NCI-H128 (cell line): ENCODE data around the gene LGALS9.

Experiments used
- DNase-seq: peaks from one replicate; lab custom pipeline; 2025; ENCODE audit not compliant: unreplicated experiment; lab: John Stamatoyannopoulos, UW

Gene LGALS9

GRCh38 chr17:27630607-27631410 lies at the start of gene LGALS9:
LGALS9 (plus strand) TSS chr17:27631188; CDS start chr17:27631266, 78 bp downstream.
- DNase-seq, result no peak

DNA sequence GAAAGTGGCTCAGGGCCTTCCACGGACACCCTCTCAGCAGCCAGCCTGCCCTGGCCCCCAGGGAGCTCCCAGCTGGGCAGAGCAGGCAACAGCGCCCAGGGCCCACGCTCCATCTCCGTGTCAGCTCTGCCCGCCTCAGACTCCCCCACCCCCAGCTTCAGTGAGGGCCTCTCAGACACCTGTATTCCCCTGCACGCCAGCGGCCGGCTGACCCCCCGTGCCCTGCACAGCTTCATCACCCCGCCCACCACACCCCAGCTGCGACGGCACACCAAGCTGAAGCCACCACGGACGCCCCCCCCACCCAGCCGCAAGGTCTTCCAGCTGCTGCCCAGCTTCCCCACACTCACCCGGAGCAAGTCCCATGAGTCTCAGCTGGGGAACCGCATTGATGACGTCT lies 48.3 kb upstream of the LGALS9 start:
- no peak for DNase-seq

GRCh38 chr17:27585153-27585681 lies 45.8 kb upstream of the LGALS9 start:
- DNase-seq, result no peak

- DNase-seq, result no peak
Measured at GRCh38 chr17:27585792-27586191, 45.2 kb upstream of the LGALS9 start.

DNA sequence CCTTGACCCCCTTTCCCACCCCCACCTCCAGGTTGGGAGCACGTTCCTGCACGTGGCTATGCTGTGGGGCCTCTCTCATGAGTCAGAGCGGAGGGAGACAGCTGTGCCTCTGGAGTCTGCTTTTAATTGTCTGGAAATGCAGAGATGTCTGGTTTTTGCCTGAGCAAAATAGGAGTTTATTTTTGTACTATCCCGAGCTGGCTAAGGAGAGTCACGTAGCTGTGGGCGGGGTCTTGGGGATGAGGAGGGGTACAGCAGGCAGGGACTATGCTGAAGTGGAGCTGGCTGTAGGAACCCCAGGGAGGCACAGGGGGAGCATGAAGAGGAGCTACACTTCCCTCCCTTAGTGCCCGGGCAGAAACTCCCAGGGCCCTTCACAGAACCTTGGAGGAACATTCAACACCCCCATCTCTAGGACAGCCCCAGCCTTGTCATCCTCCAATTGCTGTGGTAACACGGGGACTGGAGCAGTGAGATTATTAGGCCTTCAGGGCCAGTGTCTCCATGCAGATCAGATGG lies 44.7 kb upstream of the LGALS9 start:
- no peak for DNase-seq

- no peak for DNase-seq
Measured at GRCh38 chr17:27588354-27588753, 42.6 kb upstream of the LGALS9 start.

GRCh38 chr17:27590864-27591263 lies 40.1 kb upstream of the LGALS9 start:
- DNase-seq, result no peak

- no peak for DNase-seq
Measured at GRCh38 chr17:27591986-27592385, 39.0 kb upstream of the LGALS9 start.

- DNase-seq, result no peak
Measured at GRCh38 chr17:27593232-27593856, 37.6 kb upstream of the LGALS9 start.

GRCh38 chr17:27593857-27594255 lies 37.1 kb upstream of the LGALS9 start:
- no peak for DNase-seq

GRCh38 chr17:27595208-27595607 lies 35.8 kb upstream of the LGALS9 start:
- no peak for DNase-seq

DNA sequence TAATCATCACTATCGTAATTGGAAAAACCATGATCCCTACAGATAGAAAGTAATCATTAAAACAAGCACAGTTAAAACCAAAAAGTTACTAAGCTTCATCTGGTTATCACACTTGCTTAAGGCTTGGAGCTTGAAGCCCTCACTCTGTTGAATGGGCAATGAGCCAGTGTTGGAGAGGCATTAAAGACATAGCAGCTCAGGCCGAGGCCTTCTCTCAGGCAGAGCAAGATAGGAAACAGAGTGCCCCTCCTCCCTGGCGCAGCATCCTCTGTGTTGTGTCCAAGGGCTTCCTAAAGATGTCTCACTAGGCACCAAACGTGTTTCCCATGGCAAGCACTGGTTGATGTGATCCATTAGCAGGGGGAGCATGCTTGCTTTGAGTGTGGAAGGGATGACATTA lies 34.9 kb upstream of the LGALS9 start:
- DNase-seq, result no peak

DNA sequence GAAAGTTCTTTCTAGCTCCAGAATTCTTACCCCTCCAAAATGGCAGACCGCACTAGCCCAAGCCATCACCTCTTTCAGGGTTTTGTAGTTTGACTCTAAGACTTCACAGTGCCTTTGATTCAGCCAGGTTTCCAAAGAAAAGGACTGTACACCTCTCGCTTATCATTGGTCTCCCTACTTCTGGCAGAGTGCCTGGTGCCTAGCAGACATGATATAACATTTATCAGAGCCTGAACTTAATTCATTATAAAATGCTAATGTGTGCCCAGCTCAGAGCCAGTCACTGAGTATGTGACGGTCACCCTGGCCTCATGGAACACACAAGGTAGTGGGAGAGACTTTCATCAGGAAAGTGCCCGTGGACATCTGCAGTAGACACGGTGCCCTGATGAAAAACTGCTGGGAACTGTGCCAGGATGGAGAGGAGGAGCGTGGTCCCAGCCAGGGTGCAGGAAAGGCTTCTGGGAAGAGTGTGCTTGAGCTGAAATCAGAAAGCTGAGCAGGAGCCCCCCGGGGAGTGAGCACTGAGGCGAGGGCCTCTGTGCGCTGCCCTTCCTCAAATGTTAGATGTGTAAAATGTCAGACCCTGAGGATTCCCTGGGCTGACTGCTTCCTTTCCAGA lies 34.3 kb upstream of the LGALS9 start:
- DNase-seq, result no peak

DNA sequence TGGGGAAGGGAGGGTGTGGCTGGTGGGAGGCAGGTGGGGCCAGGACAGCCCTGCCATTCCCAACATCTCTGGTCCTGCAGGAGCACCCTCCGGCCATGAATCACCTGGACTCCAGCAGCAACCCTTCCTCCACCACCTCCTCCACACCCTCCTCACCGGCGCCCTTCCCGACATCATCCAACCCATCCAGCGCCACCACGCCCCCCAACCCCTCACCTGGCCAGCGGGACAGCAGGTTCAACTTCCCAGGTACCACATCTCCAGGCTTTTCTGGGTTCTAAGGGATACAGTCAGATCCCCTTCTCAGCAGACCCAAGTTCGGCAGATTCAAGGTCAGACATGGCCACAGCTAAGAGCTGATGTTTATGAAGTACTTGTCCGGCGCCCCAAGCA lies 33.8 kb upstream of the LGALS9 start:
- no peak for DNase-seq

DNA sequence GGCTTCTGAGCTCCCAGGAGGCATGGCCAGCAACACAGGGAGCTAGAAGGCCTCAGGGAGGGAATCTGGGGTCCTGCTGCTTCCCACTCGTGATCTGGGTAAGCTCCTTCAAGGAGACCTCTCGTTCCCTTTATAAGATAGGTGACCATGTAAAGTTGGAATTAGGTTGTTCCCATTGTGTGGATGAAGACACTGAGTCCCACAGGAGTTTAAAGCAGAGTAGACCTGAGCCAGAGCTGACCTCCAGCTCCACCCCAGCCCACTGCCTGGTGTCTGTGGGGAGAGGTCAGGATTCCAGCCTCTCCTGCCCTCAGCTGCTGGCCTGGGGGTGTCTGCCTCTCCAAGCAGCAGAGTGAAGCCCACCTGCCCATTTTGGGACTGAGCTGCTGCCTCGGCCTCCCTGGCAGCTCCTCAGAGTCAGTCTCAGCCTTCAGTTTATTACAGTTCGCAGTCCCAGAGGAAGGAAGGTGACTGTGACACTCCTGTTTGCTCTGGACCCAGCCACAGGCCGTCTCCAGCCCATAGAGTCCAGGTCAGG lies 33.1 kb upstream of the LGALS9 start:
- DNase-seq, result no peak

- DNase-seq, result no peak
Measured at GRCh38 chr17:27598337-27599050, 32.5 kb upstream of the LGALS9 start.

GRCh38 chr17:27600471-27600870 lies 30.5 kb upstream of the LGALS9 start:
- no peak for DNase-seq

DNA sequence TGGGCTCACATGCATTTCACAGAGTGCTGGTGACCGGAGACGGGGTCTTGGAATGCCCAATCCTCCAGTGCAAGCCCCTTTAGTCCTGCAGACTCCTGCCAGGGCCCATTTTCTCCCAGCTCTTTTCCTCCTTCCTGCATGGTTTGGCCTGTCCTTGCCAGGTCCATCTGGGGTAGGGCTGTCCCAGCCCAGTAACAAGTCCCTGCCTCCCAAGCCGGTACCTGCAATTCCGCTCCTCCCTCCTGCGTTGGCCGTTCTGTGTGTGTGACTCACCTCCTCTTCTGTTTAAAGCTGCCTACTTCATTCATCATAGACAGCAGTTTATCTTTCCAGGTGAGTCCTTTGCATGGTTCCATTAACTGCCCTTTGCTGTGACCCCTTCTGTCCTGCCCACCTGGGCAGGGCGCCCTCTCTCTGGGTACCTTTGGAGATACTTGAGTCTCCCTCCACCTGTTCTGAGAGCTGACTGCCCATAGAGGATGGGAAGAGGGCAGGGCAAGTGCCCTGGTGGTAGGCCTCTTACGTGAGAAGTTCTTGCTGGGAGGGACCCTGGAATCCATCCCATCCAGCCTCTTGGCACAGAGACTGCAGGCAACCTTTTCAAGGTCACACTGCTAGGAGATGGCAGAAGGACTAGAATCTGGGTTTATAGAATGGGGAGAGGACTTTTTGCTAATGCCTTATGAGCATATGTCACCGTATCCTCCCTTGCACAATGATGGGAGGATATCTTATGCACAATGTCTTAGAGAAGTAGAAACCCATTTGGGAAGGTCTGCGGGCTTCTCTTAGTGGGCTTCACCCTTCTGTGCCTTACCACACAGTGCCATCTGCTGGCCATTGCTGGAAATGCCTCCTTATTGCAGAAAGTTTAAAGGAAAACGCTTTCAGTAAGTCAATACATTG lies 29.7 kb upstream of the LGALS9 start:
- DNase-seq, result peak; percentile 47

- DNase-seq, result no peak
Measured at GRCh38 chr17:27601975-27602302, 29.0 kb upstream of the LGALS9 start.
